GM18909 (cell line): Measurements from ENCODE around the gene PPP5C.
"Not testable (repeated sequence)": the region's sequence is repeated elsewhere in the genome, so short reads cannot be mapped to it uniquely, and the experiment has no call there.

Source experiments
- ATAC-seq: cut with Tn5 transposase; IDR thresholded peaks from one replicate; pipeline ENCODE4 v1.9.1; 2021; ENCODE audit warnings: mild to moderate bottlenecking; ENCODE audit not compliant: unreplicated experiment, poor library complexity

PPP5C gene

GRCh38 chr19:46357846-46358583 lies 11.1 kb downstream of the PPP5C start:
- ATAC-seq, result no peak

- no peak for ATAC-seq
Observed at GRCh38 chr19:46361915-46362314, 15.0 kb downstream of the PPP5C start.

- no peak for ATAC-seq
Observed at GRCh38 chr19:46364359-46364758, 17.5 kb downstream of the PPP5C start.

- ATAC-seq, result no peak
Observed at GRCh38 chr19:46365561-46365960, 18.7 kb downstream of the PPP5C start.

- ATAC-seq, result no peak
Observed at GRCh38 chr19:46366620-46367292, 19.9 kb downstream of the PPP5C start.

- ATAC-seq, result no peak
Observed at GRCh38 chr19:46367426-46367825, 20.5 kb downstream of the PPP5C start.

GRCh38 chr19:46368116-46368515 lies 21.2 kb downstream of the PPP5C start:
- ATAC-seq, result no peak

- ATAC-seq, result no peak
Observed at GRCh38 chr19:46369817-46370216, 22.9 kb downstream of the PPP5C start.

GRCh38 chr19:46371371-46371901 lies 24.5 kb downstream of the PPP5C start:
- no peak for ATAC-seq

- ATAC-seq, result no peak
Observed at GRCh38 chr19:46372901-46373490, 26.1 kb downstream of the PPP5C start.

- no peak for ATAC-seq
Observed at GRCh38 chr19:46373491-46374359, 26.8 kb downstream of the PPP5C start.

GRCh38 chr19:46374536-46375475 lies 27.9 kb downstream of the PPP5C start:
- no peak for ATAC-seq

GRCh38 chr19:46375476-46376067 lies 28.7 kb downstream of the PPP5C start:
- not testable (repeated sequence) for ATAC-seq

- no peak for ATAC-seq
Observed at GRCh38 chr19:46376241-46377153, 29.6 kb downstream of the PPP5C start.

GRCh38 chr19:46378268-46378667 lies 31.4 kb downstream of the PPP5C start:
- ATAC-seq, result no peak

- no peak for ATAC-seq
Observed at GRCh38 chr19:46380690-46381089, 33.8 kb downstream of the PPP5C start.

- no peak for ATAC-seq
Observed at GRCh38 chr19:46381346-46381745, 34.5 kb downstream of the PPP5C start.
